Stomach (tissue), 9 donors: ENCODE data around the gene ZMAT5. TPM values are rescaled to one million over a fixed set of nuclear protein-coding genes. Genes with fewer than 3 reads are reported as not detected.

Experiments
- DNase-seq, 2 donors: peaks; one replicate each; pipeline versions ENCODE4 v3.0.0 to v3.0.0-alpha.2; 2013 to 2019
- H3K27ac ChIP-seq, 5 donors: fragments of 200-600 bp in 4 of 5; sonication (generic) in 4 of 5; one replicate each; pipeline ENCODE4 v1.5.1; 2013 to 2019; ENCODE audit warnings: mild to moderate bottlenecking in 1 of 5, moderate library complexity in 1 of 5
- H3K27me3 ChIP-seq, 3 donors: fragments of 200-600 bp; sonication (generic); one replicate each; pipeline ENCODE4 v1.5.1; 2017 to 2019; ENCODE audit warnings: mixed run types in 1 of 3
- H3K36me3 ChIP-seq, 4 donors: fragments of 200-600 bp; sonication (generic); 1 replicate in 3 of 4; 2 replicates in 1 of 4; pipeline ENCODE4 v1.5.1; 2016 to 2019
- H3K4me1 ChIP-seq, 4 donors: fragments of 200-600 bp; sonication (generic); one replicate each; pipeline ENCODE4 v1.5.1; 2016 to 2019
- H3K4me3 ChIP-seq, 4 donors: fragments of 200-600 bp; sonication (generic) in 3 of 4; one replicate each; pipeline ENCODE4 v1.5.1; 2016 to 2019; ENCODE audit warnings: mild to moderate bottlenecking in 1 of 4
- H3K9me3 ChIP-seq, 4 donors: fragments of 200-600 bp; sonication (generic); one replicate each; pipeline ENCODE4 v1.5.1; 2016 to 2019
- CTCF ChIP-seq, 7 experiments: fragments of 450-650 bp in 4 of 7; fragments of 200-600 bp in 3 of 7; sonication (generic) in 3 of 7; IDR thresholded peaks; one replicate each; pipeline ENCODE4 v1.5.1; 2016 to 2019; ENCODE audit warnings: antibody characterized with exemption in 7 of 7, control low read depth in 2 of 7, mild to moderate bottlenecking in 1 of 7
- EP300 ChIP-seq: sonication (generic); formaldehyde crosslinking; IDR thresholded peaks from one replicate; pipeline ENCODE4 v1.6.1; 2017; ENCODE audit warnings: antibody characterized with exemption
- POLR2A ChIP-seq, 4 donors: fragments of 450-650 bp; IDR thresholded peaks; one replicate each; pipeline ENCODE4 v1.6.1; 2016; ENCODE audit warnings: antibody characterized with exemption in 4 of 4, control low read depth in 2 of 4, mild to moderate bottlenecking in 1 of 4, moderate library complexity in 1 of 4
- POLR2AphosphoS5 ChIP-seq, 3 donors: sonication (generic); formaldehyde crosslinking; IDR thresholded peaks; one replicate each; pipeline ENCODE4 v1.6.1; 2016; ENCODE audit warnings: antibody characterized with exemption in 3 of 3
- WGBS, 5 donors: extraction: QIAGEN DNeasy Blood & Tissue Kit in 3 of 5; methylation state at CpG; one replicate each; pipeline versions ENCODE4 v1.1.5 to v1.1.7; 2013 to 2018; 5-methylcytosine and 5-hydroxymethylcytosine counted together
- intact Hi-C: fragments of 100-400 bp; cut with DNase I; formaldehyde crosslinking; loops from one replicate; pipeline ENCODE4 v1.15.1; 2023; ENCODE audit warnings: low total_unique reads
- polyA plus RNA-seq, 3 donors: library from polyadenylated mRNA; stranded (reverse); fragments of 200-250 nt; gene quantifications; one replicate each; pipeline ENCODE4 v1.2.3, GENCODE V29; 2013
- total RNA-seq, 5 donors: library from RNA; depleted of rRNA; stranded (reverse); fragments of >200 nt; gene quantifications; one replicate each; pipeline versions ENCODE4 v1.1.0 to v1.2.3, GENCODE V29; 2014 to 2016
- donor health status: healthy with polysubstance abuse.
- donor health status: Bipolar disorder and iron deficiency.
- donor health status: healthy.

Gene ZMAT5
- total and polyA plus RNA-seq, 8 donors, result 0.58 to 37.9 (median 14.8) TPM

- peaks cover 11 to 21% (median 16%) of the 10 kb centered on the region in 4 donors for H3K4me1 ChIP-seq
- WGBS, 5 donors, result 45 to 49% (median 48%) methylated on average over 5 of the region's 5 CpGs
- H3K36me3 ChIP-seq, result peaks cover 12 to 33% (median 26%) of the 10 kb centered on the region in 4 donors
- peak; percentile 39 to 61 for DNase-seq
- H3K4me3 ChIP-seq, result no peak overlapping the region
- intact Hi-C loops, result no loop called here
- H3K27me3 ChIP-seq, result no peaks in the 10 kb centered on the region
- H3K9me3 ChIP-seq, result no peaks in the 10 kb centered on the region
- TF ChIP-seq CTCF (IDR thresholded peaks at IDR 0.05) (peak in 3 of 7 experiments; percentile 16 to 27 (median 26)), EP300 (no peak), POLR2A (IDR thresholded peaks at IDR 0.05) (no peak), POLR2AphosphoS5 (IDR thresholded peaks at IDR 0.05) (no peak)
- H3K27ac ChIP-seq, result peak overlapping the region in 1 of 5 donors; percentile 41
Observed at GRCh38 chr22:29772170-29772641, 5.4 kb upstream of the ZMAT5 start.

- no peak overlapping the region for H3K27ac ChIP-seq
- H3K36me3 ChIP-seq, result peaks cover 12 to 33% (median 26%) of the 10 kb centered on the region in 4 donors
- H3K27me3 ChIP-seq, result no peaks in the 10 kb centered on the region
- H3K4me3 ChIP-seq, result no peak overlapping the region
- intact Hi-C loops, result no loop called here
- H3K4me1 ChIP-seq, result peaks cover 19 to 37% (median 33%) of the 10 kb centered on the region in 4 donors
- TF ChIP-seq POLR2A (IDR thresholded peaks at IDR 0.05), result no peak
- no peak for TF ChIP-seq CTCF (IDR thresholded peaks at IDR 0.05)
- no peak for TF ChIP-seq EP300
- TF ChIP-seq POLR2AphosphoS5 (IDR thresholded peaks at IDR 0.05), result no peak
- DNase-seq, result no peak
- whole genome bisulfite sequencing, 5 donors, result 88 to 95% (median 92%) methylated on average over 2 of the region's 2 CpGs
- no peaks in the 10 kb centered on the region for H3K9me3 ChIP-seq
Observed at GRCh38 chr22:29769723-29770321, 3.0 kb upstream of the ZMAT5 start.

GRCh38 chr22:29768052-29768693 lies 1.4 kb upstream of the ZMAT5 start:
- Histone ChIP-seq H3K27ac (peak overlapping the region; percentile 89 to 92 (median 91)), H3K4me1 (peaks cover 19 to 43% (median 34%) of the 10 kb centered on the region in 4 donors), H3K4me3 (peak overlapping the region; percentile 73 to 93 (median 81)), H3K27me3 (no peaks in the 10 kb centered on the region), H3K36me3 (peaks cover 12 to 33% (median 26%) of the 10 kb centered on the region in 4 donors), H3K9me3 (no peaks in the 10 kb centered on the region)
- WGBS, 5 donors, result 26 to 44% (median 30%) methylated on average over 6 of the region's 6 CpGs
- no peak for DNase-seq
- intact Hi-C loops, result no loop called here
- no peak for TF ChIP-seq POLR2A (IDR thresholded peaks at IDR 0.05)
- TF ChIP-seq POLR2AphosphoS5 (IDR thresholded peaks at IDR 0.05), result no peak
- no peak for TF ChIP-seq CTCF (IDR thresholded peaks at IDR 0.05)
- TF ChIP-seq EP300, result no peak

GRCh38 chr22:29767171-29768051 lies 604 bp upstream of the ZMAT5 start, which contains the start of gene UQCR10:
Gene UQCR10 (plus strand): TSS chr22:29767369. CDS start chr22:29767399, 30 bp downstream.
- intact Hi-C loops, result no loop called here
- H3K4me1 ChIP-seq, result peaks cover 19 to 43% (median 34%) of the 10 kb centered on the region in 4 donors
- peak within 1 kb of the TSS; percentile 89 to 92 (median 91) for H3K27ac ChIP-seq
- peaks cover 12 to 33% (median 26%) of the 10 kb centered on the region in 4 donors for H3K36me3 ChIP-seq
- peak; percentile 19 to 80 (median 78) for TF ChIP-seq POLR2AphosphoS5 (IDR thresholded peaks at IDR 0.05)
- peak in 1 of 4 donors; percentile 44 for TF ChIP-seq POLR2A (IDR thresholded peaks at IDR 0.05)
- TF ChIP-seq CTCF (IDR thresholded peaks at IDR 0.05), result no peak
- no peaks in the 10 kb centered on the region for H3K27me3 ChIP-seq
- 0 to 13% (median 1%) methylated on average over 44 to 46 of the region's 46 CpGs for WGBS, 5 donors
- DNase-seq, result peak; percentile 95 to 98
- H3K4me3 ChIP-seq, result peak within 1 kb of the TSS; percentile 73 to 93 (median 81)
- no peaks in the 10 kb centered on the region for H3K9me3 ChIP-seq
